Measurements from ENCODE around the gene MPP7.

MPP7 gene

GRCh38 chr10:28302012-28302637, 739 bp downstream of the MPP7 start:
- FAIRE-seq (no peak), DNase-seq (ENCODE audit: insufficient read length) (no peak)
- TF ChIP-seq POLR2AphosphoS5 (IDR thresholded peaks at IDR 0.05; ENCODE audit: low read depth, low read length) (no peak), TAF1 (IDR thresholded peaks at IDR 0.05; ENCODE audit: borderline replicate concordance, low read depth, low read length) (no peak), POLR2A (IDR thresholded peaks at IDR 0.05; ENCODE audit: low read depth, low read length) (no peak)

- no peak for DNase-seq (ENCODE audit: insufficient read length)
- TF ChIP-seq TAF1 (IDR thresholded peaks at IDR 0.05; ENCODE audit: borderline replicate concordance, low read depth, low read length) (no peak), POLR2A (IDR thresholded peaks at IDR 0.05; ENCODE audit: low read depth, low read length) (no peak), POLR2AphosphoS5 (IDR thresholded peaks at IDR 0.05; ENCODE audit: low read depth, low read length) (no peak)
- FAIRE-seq: no peak
These were observed 2.8 kb downstream of the MPP7 start for GRCh38 chr10:28300027-28300426.

DNA sequence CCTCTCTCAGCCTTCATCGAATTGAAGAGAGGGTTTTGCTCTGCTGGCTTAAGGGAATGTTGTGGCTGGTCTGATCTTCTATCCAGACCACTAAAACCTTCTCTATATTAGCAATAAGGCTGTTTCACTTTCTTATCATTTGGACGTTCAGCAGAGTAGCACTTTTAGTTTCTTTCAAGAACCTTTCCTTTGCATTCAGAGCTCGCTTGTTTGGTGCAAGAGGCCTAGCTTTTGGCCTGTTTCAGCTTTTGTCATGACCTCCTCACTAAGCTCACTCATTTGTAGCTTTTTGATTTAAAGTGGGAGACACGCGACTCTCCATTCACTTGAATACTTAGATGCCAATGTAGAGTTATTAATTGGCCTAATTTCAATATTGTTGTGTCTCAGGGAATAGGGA, 3.9 kb downstream of the MPP7 start:
- DNase-seq (ENCODE audit: insufficient read length) (no peak), FAIRE-seq (no peak)
- TF ChIP-seq POLR2AphosphoS5 (IDR thresholded peaks at IDR 0.05; ENCODE audit: low read depth, low read length) (no peak), TAF1 (IDR thresholded peaks at IDR 0.05; ENCODE audit: borderline replicate concordance, low read depth, low read length) (no peak), POLR2A (IDR thresholded peaks at IDR 0.05; ENCODE audit: low read depth, low read length) (no peak)

DNA sequence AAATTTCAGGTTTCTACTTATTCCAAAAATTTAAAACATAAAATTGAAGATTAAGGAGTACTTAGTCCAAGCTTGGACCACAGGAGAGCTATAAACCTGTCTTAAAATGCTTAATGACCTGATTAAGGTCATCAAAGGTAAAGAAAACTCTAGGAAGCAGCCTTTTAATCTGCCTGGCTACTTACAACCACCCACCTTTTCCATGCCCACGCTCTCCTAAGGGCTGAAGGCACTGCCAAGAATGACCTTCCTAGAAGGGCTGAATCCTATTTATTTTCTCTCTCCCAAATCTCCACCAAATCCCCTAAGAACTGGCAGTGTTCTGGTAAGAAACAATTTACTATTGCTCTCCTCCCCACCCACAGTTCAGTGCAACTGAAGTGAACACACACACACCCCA, 6.8 kb downstream of the MPP7 start:
- FAIRE-seq: no peak
- TF ChIP-seq POLR2AphosphoS5 (IDR thresholded peaks at IDR 0.05; ENCODE audit: low read depth, low read length): no peak
- no peak for TF ChIP-seq POLR2A (IDR thresholded peaks at IDR 0.05; ENCODE audit: low read depth, low read length)
- no peak for TF ChIP-seq TAF1 (IDR thresholded peaks at IDR 0.05; ENCODE audit: borderline replicate concordance, low read depth, low read length)
- no peak for DNase-seq (ENCODE audit: insufficient read length)

DNA sequence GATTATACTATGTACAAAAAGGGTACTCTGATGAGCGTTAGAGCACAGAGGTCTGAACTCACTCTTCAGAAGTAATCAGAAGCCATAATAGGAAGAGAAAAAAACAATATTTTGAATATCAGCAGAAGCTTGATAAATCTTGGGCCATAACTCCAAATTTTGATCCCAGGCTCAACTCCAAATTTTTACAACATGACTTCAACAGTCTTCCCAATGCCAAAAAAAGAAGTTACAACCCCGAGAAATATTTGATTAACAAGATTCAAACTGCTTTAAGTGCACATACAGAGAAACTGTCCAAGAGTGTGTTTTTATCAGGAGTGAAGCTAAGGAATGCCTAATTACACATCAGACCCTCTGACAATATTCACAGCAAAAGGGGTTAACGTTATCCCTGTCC, 7.5 kb downstream of the MPP7 start:
- no peak for TF ChIP-seq TAF1 (IDR thresholded peaks at IDR 0.05; ENCODE audit: borderline replicate concordance, low read depth, low read length)
- DNase-seq (ENCODE audit: insufficient read length) (no peak), FAIRE-seq (no peak)

DNA sequence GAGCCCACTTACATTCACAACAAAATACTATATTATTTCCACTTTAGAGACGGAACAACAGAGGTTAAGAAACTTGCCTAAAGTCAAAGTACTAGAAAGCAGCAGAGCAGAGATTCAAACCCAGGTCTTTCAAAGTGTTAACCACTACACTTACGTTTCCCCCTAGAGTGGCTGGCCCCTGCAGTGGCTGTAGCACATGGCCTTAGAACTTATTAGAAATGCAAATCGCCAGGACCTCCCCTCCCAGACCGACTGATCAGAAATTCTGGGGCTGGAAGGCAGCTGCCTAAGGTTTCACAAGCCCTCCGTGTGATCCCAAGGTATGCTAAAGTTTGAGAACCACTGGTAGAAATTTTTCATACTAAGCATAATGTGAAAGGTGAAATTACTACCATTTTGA, 8.1 kb downstream of the MPP7 start:
- TF ChIP-seq POLR2A (IDR thresholded peaks at IDR 0.05; ENCODE audit: low read depth, low read length): no peak
- no peak for TF ChIP-seq TAF1 (IDR thresholded peaks at IDR 0.05; ENCODE audit: borderline replicate concordance, low read depth, low read length)
- TF ChIP-seq POLR2AphosphoS5 (IDR thresholded peaks at IDR 0.05; ENCODE audit: low read depth, low read length): no peak
- DNase-seq (ENCODE audit: insufficient read length) (no peak), FAIRE-seq (no peak)

DNA sequence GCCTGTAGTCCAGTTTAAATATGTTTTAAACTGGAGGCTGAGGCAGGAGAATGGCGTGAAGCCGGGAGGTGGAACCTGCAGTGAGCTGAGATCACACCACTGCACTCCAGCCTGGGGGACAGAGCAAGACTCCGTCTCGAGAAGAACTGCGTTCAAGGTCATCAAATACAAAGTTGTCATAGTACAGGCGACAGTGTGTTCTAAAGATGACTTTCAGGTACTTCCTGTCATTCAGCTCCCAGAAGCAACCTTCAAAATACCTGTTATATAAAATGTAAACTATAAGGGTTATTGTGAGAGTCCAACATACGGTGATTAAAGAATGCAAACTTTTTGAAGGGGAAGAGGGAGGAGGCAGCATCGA, 8.7 kb downstream of the MPP7 start:
- FAIRE-seq (no peak), DNase-seq (ENCODE audit: insufficient read length) (no peak)
- TF ChIP-seq TAF1 (IDR thresholded peaks at IDR 0.05; ENCODE audit: borderline replicate concordance, low read depth, low read length) (no peak), POLR2A (IDR thresholded peaks at IDR 0.05; ENCODE audit: low read depth, low read length) (no peak), POLR2AphosphoS5 (IDR thresholded peaks at IDR 0.05; ENCODE audit: low read depth, low read length) (no peak)

- FAIRE-seq: no peak
- TF ChIP-seq TAF1 (IDR thresholded peaks at IDR 0.05; ENCODE audit: borderline replicate concordance, low read depth, low read length) (no peak), POLR2A (IDR thresholded peaks at IDR 0.05; ENCODE audit: low read depth, low read length) (no peak), POLR2AphosphoS5 (IDR thresholded peaks at IDR 0.05; ENCODE audit: low read depth, low read length) (no peak)
- DNase-seq (ENCODE audit: insufficient read length): no peak
These were observed 9.4 kb downstream of the MPP7 start for GRCh38 chr10:28293236-28294168.

DNA sequence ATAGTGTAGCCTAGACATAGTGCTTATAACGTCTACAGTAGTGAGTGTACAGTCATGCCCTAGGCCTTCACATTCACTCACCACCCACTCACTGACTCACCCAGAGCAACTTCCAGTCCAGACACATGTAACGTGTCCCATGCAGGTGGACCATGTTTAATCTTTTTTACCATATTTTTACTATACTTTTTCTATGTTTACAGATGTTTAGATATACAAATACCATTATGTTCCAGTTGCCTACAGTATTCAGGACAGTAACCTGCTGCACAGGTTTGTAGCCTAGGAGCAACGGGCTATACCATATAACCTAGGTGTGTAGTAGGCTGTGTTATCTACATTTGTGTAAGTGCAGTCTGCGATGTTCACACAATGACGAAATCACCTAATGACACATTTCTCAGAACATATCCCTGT, 11.0 kb downstream of the MPP7 start:
- FAIRE-seq: no peak
- DNase-seq (ENCODE audit: insufficient read length): no peak
- TF ChIP-seq TAF1 (IDR thresholded peaks at IDR 0.05; ENCODE audit: borderline replicate concordance, low read depth, low read length): no peak
- TF ChIP-seq POLR2AphosphoS5 (IDR thresholded peaks at IDR 0.05; ENCODE audit: low read depth, low read length): no peak
- no peak for TF ChIP-seq POLR2A (IDR thresholded peaks at IDR 0.05; ENCODE audit: low read depth, low read length)

- no peak for DNase-seq (ENCODE audit: insufficient read length)
- TF ChIP-seq POLR2AphosphoS5 (IDR thresholded peaks at IDR 0.05; ENCODE audit: low read depth, low read length) (no peak), POLR2A (IDR thresholded peaks at IDR 0.05; ENCODE audit: low read depth, low read length) (no peak), TAF1 (IDR thresholded peaks at IDR 0.05; ENCODE audit: borderline replicate concordance, low read depth, low read length) (no peak)
- FAIRE-seq: no peak
These were observed 17.0 kb downstream of the MPP7 start for GRCh38 chr10:28285816-28286215.

DNA sequence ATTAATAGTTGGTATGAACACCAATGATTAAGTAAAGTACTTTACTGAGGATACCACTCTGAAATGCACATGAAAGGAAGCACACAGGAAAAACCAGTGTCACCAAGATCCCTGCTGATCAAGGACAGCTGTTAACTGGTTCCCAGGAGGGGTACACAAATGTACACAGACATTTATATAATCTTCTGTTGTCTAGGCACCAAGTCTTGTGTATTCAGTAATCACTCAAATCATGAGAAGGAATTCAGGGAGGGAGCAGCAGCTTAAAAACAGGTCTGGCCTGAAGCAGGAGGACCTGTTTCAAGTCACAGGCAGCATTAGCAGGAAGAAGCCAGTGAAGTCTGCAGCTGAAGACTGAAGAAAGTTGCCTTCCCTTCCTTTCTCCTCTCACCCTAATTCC, 18.7 kb downstream of the MPP7 start:
- TF ChIP-seq POLR2A (IDR thresholded peaks at IDR 0.05; ENCODE audit: low read depth, low read length): no peak

DNA sequence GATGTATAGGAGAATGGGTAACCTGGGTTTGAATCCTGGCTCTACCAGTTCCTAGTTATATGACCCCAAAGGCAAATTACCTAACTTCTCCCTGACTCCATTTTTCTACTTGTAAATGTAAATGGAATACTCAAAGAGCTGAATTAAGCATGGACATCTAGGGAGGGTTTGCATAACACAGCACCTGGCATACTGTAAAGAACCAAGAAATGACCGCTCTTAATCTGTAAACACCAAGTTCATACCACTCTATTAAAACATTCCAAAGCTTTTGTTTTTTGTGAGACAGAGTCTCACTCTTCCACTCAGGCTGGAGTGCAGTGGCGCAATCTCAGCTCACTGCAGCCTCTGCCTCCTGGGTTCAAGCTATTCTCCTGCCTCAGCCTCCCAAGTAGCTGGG, 19.6 kb downstream of the MPP7 start:
- DNase-seq (ENCODE audit: insufficient read length): no peak
- FAIRE-seq: no peak
- TF ChIP-seq TAF1 (IDR thresholded peaks at IDR 0.05; ENCODE audit: borderline replicate concordance, low read depth, low read length) (no peak), POLR2AphosphoS5 (IDR thresholded peaks at IDR 0.05; ENCODE audit: low read depth, low read length) (no peak), POLR2A (IDR thresholded peaks at IDR 0.05; ENCODE audit: low read depth, low read length) (no peak)

More for the DNA sequence above, 18.7 kb downstream of the MPP7 start:
- DNase-seq (ENCODE audit: insufficient read length): no peak
- FAIRE-seq: no peak

Measured in GM12892 (cell line).